Measurements from ENCODE around the gene RAB7A. TPM values are rescaled to one million over a fixed set of nuclear protein-coding genes. Genes with fewer than 3 reads are reported as not detected.

Gene RAB7A
- total RNA-seq, 4 donors from 2014 or later = 89.2 to 128 (median 114) TPM

- Histone ChIP-seq H3K4me1 (peaks cover 0 to 17% (median 6%) of the 10 kb centered on the region in 4 donors), H3K27me3 (no peaks in the 10 kb centered on the region), H3K4me3 (no peak overlapping the region), H3K27ac (no peak overlapping the region), H3K9me3 (no peaks in the 10 kb centered on the region), H3K36me3 (no peaks in the 10 kb centered on the region)
- WGBS, 2 donors = 83 to 85% methylated on average over 9 to 10 of the region's 10 CpGs
- DNase-seq (ENCODE audit: low spot score in 2 of 2) = no peak
- TF ChIP-seq POLR2A (IDR thresholded peaks at IDR 0.05) (no peak), EP300 (IDR thresholded peaks at IDR 0.05) (no peak)
- TF ChIP-seq, protein P1, sequence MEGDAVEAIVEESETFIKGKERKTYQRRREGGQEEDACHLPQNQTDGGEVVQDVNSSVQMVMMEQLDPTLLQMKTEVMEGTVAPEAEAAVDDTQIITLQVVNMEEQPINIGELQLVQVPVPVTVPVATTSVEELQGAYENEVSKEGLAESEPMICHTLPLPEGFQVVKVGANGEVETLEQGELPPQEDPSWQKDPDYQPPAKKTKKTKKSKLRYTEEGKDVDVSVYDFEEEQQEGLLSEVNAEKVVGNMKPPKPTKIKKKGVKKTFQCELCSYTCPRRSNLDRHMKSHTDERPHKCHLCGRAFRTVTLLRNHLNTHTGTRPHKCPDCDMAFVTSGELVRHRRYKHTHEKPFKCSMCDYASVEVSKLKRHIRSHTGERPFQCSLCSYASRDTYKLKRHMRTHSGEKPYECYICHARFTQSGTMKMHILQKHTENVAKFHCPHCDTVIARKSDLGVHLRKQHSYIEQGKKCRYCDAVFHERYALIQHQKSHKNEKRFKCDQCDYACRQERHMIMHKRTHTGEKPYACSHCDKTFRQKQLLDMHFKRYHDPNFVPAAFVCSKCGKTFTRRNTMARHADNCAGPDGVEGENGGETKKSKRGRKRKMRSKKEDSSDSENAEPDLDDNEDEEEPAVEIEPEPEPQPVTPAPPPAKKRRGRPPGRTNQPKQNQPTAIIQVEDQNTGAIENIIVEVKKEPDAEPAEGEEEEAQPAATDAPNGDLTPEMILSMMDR (IDR thresholded peaks at IDR 0.05) = no peak
These were observed 116.2 kb downstream of the RAB7A start for GRCh38 chr3:128841926-128842920.

- no peak for DNase-seq (ENCODE audit: low spot score in 2 of 2)
- H3K36me3 ChIP-seq = no peaks in the 10 kb centered on the region
- 77 to 81% methylated on average over 4 to 6 of the region's 6 CpGs for WGBS, 2 donors
- TF ChIP-seq POLR2A (IDR thresholded peaks at IDR 0.05) (no peak), EP300 (IDR thresholded peaks at IDR 0.05) (no peak)
- TF ChIP-seq, protein P1 (IDR thresholded peaks at IDR 0.05) = no peak
- no peaks in the 10 kb centered on the region for H3K9me3 ChIP-seq
- H3K4me3 ChIP-seq = no peak overlapping the region
- H3K4me1 ChIP-seq = peaks cover 0 to 17% (median 6%) of the 10 kb centered on the region in 4 donors
- no peaks in the 10 kb centered on the region for H3K27me3 ChIP-seq
- no peak overlapping the region for H3K27ac ChIP-seq
These were observed 118.5 kb downstream of the RAB7A start for GRCh38 chr3:128844502-128844901.

GRCh38 chr3:128845119-128845777 lies 119.3 kb downstream of the RAB7A start:
- Histone ChIP-seq H3K36me3 (no peaks in the 10 kb centered on the region), H3K4me1 (peaks cover 0 to 17% (median 6%) of the 10 kb centered on the region in 4 donors), H3K9me3 (no peaks in the 10 kb centered on the region), H3K4me3 (peak overlapping the region; percentile 31 to 56 (median 46)), H3K27me3 (no peaks in the 10 kb centered on the region), H3K27ac (peak overlapping the region in 2 of 4 donors; percentile 69 to 85)
- 44 to 45% methylated on average over 14 of the region's 14 CpGs for WGBS, 2 donors
- DNase-seq (ENCODE audit: low spot score in 2 of 2) = no peak
- TF ChIP-seq POLR2A (IDR thresholded peaks at IDR 0.05) (no peak), EP300 (IDR thresholded peaks at IDR 0.05) (no peak)
- TF ChIP-seq, protein P1 (IDR thresholded peaks at IDR 0.05) = no peak

- peak in 1 of 2 donors; percentile 59 for TF ChIP-seq EP300 (IDR thresholded peaks at IDR 0.05)
- TF ChIP-seq POLR2A (IDR thresholded peaks at IDR 0.05) = no peak
- TF ChIP-seq, protein P1 (IDR thresholded peaks at IDR 0.05) = peak; percentile 41 to 81 (median 47)
- DNase-seq (ENCODE audit: low spot score in 2 of 2) = peak; percentile 65 to 73
- no peaks in the 10 kb centered on the region for H3K36me3 ChIP-seq
- H3K4me3 ChIP-seq = peak overlapping the region; percentile 31 to 56 (median 46)
- peak overlapping the region; percentile 32 to 85 (median 60) for H3K27ac ChIP-seq
- peaks cover 0 to 17% (median 6%) of the 10 kb centered on the region in 4 donors for H3K4me1 ChIP-seq
- no peaks in the 10 kb centered on the region for H3K9me3 ChIP-seq
- 1 to 2% methylated on average over 24 to 32 of the region's 32 CpGs for WGBS, 2 donors
- H3K27me3 ChIP-seq = no peaks in the 10 kb centered on the region
These were observed 119.9 kb downstream of the RAB7A start for GRCh38 chr3:128845778-128846485.
